Lower leg skin (tissue), 3 donors: ENCODE measurements around the gene NOD2.

Experiments
- POLR2A ChIP-seq, 2 donors: fragments of 450-650 bp; IDR thresholded peaks; one replicate each; pipeline ENCODE4 v1.6.1; 2016 to 2017; ENCODE audit warnings: antibody characterized with exemption in 2 of 2, mild to moderate bottlenecking in 1 of 2, moderate library complexity in 1 of 2
- TF ChIP-seq, protein P1 (sequence below), 3 donors: fragments of 450-650 bp; IDR thresholded peaks; one replicate each; pipeline ENCODE4 v1.5.1; 2016; ENCODE audit warnings: antibody characterized with exemption in 3 of 3, mild to moderate bottlenecking in 3 of 3, moderate library complexity in 2 of 3

DNA sequence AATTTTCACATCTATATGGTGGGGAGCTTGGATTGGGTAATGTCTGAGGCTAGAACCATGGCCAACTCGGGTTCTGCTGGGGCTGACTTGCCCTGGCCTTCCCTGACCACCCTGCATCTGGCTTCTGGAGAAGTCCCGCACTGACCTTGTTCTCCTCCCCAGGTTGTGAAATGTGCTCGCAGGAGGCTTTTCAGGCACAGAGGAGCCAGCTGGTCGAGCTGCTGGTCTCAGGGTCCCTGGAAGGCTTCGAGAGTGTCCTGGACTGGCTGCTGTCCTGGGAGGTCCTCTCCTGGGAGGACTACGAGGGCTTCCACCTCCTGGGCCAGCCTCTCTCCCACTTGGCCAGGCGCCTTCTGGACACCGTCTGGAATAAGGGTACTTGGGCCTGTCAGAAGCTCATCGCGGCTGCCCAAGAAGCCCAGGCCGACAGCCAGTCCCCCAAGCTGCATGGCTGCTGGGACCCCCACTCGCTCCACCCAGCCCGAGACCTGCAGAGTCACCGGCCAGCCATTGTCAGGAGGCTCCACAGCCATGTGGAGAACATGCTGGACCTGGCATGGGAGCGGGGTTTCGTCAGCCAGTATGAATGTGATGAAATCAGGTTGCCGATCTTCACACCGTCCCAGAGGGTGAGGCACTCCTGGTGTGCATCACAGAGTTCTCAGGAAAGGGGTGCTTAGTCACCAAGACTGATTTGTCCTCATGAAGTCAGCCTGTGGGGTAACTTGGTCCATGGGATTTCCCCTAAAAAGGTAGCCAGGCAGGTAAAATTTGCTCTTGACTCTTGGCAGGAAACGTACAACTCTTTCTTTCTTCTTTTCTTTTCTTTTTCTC, 6.1 kb downstream of the NOD2 start:
- TF ChIP-seq POLR2A (IDR thresholded peaks at IDR 0.05) = no peak
- TF ChIP-seq, protein P1, sequence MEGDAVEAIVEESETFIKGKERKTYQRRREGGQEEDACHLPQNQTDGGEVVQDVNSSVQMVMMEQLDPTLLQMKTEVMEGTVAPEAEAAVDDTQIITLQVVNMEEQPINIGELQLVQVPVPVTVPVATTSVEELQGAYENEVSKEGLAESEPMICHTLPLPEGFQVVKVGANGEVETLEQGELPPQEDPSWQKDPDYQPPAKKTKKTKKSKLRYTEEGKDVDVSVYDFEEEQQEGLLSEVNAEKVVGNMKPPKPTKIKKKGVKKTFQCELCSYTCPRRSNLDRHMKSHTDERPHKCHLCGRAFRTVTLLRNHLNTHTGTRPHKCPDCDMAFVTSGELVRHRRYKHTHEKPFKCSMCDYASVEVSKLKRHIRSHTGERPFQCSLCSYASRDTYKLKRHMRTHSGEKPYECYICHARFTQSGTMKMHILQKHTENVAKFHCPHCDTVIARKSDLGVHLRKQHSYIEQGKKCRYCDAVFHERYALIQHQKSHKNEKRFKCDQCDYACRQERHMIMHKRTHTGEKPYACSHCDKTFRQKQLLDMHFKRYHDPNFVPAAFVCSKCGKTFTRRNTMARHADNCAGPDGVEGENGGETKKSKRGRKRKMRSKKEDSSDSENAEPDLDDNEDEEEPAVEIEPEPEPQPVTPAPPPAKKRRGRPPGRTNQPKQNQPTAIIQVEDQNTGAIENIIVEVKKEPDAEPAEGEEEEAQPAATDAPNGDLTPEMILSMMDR (IDR thresholded peaks at IDR 0.05) = no peak
